ENCODE data around the gene NYAP1. TPM values are rescaled to one million over a fixed set of nuclear protein-coding genes. Genes with fewer than 3 reads are reported as not detected.

Gene NYAP1
- total and polyA plus RNA-seq, 4 donors = 0.32 to 1.1 (median 0.46) TPM

DNA sequence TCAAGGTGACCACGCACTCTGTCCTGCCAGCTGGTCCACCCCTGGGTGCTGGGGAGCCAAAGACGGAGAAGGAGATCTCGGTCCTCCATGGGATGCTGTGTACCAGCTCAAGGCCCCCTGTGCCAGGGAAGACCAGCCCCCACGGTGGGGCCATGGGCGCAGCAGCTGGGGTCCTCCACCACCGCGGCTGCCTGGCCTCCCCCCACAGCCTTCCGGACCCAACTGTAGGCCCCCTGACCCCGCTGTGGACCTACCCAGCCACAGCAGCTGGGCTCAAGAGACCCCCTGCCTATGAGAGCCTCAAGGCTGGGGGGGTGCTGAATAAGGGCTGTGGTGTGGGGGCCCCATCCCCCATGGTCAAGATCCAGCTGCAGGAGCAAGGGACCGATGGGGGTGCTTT lies 5.4 kb downstream of the NYAP1 start:
- no peak overlapping the region for H3K4me3 ChIP-seq
- 89% methylated on average over 9 to 10 of the region's 10 CpGs for WGBS, 2 donors
- peaks cover 0 to 5% (median 0%) of the 10 kb centered on the region in 4 donors for H3K36me3 ChIP-seq (ENCODE audit: control insufficient read depth in 4 of 4, insufficient read depth in 4 of 4, low read length in 4 of 4)
- ATAC-seq (ENCODE audit: insufficient read depth, low FRiP score) (no peak), DNase-seq (no peak)
- no peaks in the 10 kb centered on the region for H3K9me3 ChIP-seq (ENCODE audit: control insufficient read depth in 4 of 4, insufficient read depth in 3 of 4, low read length in 3 of 4)
- TF ChIP-seq, protein P1, sequence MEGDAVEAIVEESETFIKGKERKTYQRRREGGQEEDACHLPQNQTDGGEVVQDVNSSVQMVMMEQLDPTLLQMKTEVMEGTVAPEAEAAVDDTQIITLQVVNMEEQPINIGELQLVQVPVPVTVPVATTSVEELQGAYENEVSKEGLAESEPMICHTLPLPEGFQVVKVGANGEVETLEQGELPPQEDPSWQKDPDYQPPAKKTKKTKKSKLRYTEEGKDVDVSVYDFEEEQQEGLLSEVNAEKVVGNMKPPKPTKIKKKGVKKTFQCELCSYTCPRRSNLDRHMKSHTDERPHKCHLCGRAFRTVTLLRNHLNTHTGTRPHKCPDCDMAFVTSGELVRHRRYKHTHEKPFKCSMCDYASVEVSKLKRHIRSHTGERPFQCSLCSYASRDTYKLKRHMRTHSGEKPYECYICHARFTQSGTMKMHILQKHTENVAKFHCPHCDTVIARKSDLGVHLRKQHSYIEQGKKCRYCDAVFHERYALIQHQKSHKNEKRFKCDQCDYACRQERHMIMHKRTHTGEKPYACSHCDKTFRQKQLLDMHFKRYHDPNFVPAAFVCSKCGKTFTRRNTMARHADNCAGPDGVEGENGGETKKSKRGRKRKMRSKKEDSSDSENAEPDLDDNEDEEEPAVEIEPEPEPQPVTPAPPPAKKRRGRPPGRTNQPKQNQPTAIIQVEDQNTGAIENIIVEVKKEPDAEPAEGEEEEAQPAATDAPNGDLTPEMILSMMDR (IDR thresholded peaks at IDR 0.05; ENCODE audit: control extremely low read depth, extremely low read depth) = no peak
- H3K27ac ChIP-seq (ENCODE audit: low read depth in 1 of 2, low read length in 1 of 2) = no peak overlapping the region
- H3K4me1 ChIP-seq (ENCODE audit: control insufficient read depth in 5 of 5, insufficient read depth in 5 of 5, low read length in 5 of 5) = peaks cover 0 to 21% (median 5%) of the 10 kb centered on the region in 5 donors
- H3K9ac ChIP-seq (ENCODE audit: insufficient read depth in 1 of 2, low read length in 2 of 2) = no peak overlapping the region
- H3K27me3 ChIP-seq (ENCODE audit: control insufficient read depth in 3 of 3, insufficient read depth in 3 of 3, low read length in 2 of 3) = no peaks in the 10 kb centered on the region

DNA sequence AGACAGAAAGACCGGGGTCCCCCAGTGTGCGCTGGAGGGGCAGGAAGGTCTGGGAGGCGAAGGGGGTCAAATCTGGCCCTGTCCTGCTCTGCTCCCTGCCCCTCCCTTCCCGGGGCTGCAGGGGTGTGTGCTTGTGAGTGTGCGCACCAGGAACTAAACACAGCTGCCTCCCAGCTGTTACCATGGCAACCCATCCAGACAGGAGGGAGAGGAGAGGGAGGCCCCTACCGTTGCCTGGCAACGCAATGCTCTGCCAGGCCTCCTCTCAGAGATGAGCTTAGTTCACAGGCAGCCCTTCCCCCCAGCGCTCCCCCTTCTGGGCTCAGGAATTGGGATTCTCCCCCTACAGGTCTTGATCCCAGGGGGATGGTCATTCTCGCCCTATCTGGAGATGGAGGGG lies 6.1 kb downstream of the NYAP1 start:
- no peaks in the 10 kb centered on the region for H3K9me3 ChIP-seq (ENCODE audit: control insufficient read depth in 4 of 4, insufficient read depth in 3 of 4, low read length in 3 of 4)
- ATAC-seq (ENCODE audit: insufficient read depth, low FRiP score) (no peak), DNase-seq (peak; percentile 95 to 97 (median 96))
- 47 to 56% methylated on average over 9 of the region's 9 CpGs for WGBS, 2 donors
- no peak overlapping the region for H3K4me3 ChIP-seq
- H3K36me3 ChIP-seq (ENCODE audit: control insufficient read depth in 4 of 4, insufficient read depth in 4 of 4, low read length in 4 of 4) = peaks cover 0 to 5% (median 0%) of the 10 kb centered on the region in 4 donors
- peaks cover 0 to 16% (median 5%) of the 10 kb centered on the region in 5 donors for H3K4me1 ChIP-seq (ENCODE audit: control insufficient read depth in 5 of 5, insufficient read depth in 5 of 5, low read length in 5 of 5)
- no peak overlapping the region for H3K9ac ChIP-seq (ENCODE audit: insufficient read depth in 1 of 2, low read length in 2 of 2)
- H3K27me3 ChIP-seq (ENCODE audit: control insufficient read depth in 3 of 3, insufficient read depth in 3 of 3, low read length in 2 of 3) = no peaks in the 10 kb centered on the region
- TF ChIP-seq, protein P1 (IDR thresholded peaks at IDR 0.05; ENCODE audit: control extremely low read depth, extremely low read depth) = no peak
- H3K27ac ChIP-seq (ENCODE audit: low read depth in 1 of 2, low read length in 1 of 2) = no peak overlapping the region

DNA sequence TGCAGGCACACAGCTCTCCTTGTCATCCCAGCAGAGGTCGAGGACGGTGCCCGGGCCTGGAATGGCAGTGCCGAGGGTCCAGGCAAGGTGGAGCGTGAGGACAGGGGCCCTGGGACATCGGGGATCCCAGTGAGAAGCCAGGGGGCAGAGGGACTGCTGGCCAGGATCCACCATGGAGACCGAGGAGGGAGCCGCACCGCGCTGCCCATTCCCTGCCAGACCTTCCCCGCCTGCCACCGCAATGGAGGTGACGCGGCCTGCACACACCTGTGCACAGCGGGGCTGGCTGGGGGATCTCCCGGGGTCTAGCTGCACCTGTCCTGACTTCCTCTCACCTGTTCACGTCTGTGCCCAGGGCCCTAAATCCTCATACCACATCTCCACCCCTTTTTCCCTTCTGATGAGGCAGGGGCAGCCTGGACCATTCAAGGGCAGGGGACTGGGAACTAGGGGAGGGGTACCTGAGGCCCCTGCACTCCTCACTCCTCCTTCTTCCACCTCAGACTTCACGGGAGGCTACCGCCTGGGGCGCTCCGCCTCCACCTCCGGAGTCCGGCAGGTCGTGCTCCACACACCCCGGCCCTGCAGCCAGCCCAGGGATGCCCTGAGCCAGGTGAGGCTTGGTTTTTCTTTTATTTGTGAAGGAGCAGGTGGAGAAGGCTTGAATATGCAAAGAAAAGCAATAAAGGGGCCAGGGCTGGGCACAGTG lies 6.9 kb downstream of the NYAP1 start:
- WGBS, 2 donors = 93 to 94% methylated on average over 25 of the region's 25 CpGs
- DNase-seq (no peak), ATAC-seq (ENCODE audit: insufficient read depth, low FRiP score) (no peak)
- no peaks in the 10 kb centered on the region for H3K9me3 ChIP-seq (ENCODE audit: control insufficient read depth in 4 of 4, insufficient read depth in 3 of 4, low read length in 3 of 4)
- peaks cover 0 to 11% (median 1%) of the 10 kb centered on the region in 5 donors for H3K4me1 ChIP-seq (ENCODE audit: control insufficient read depth in 5 of 5, insufficient read depth in 5 of 5, low read length in 5 of 5)
- no peak overlapping the region for H3K9ac ChIP-seq (ENCODE audit: insufficient read depth in 1 of 2, low read length in 2 of 2)
- H3K27me3 ChIP-seq (ENCODE audit: control insufficient read depth in 3 of 3, insufficient read depth in 3 of 3, low read length in 2 of 3) = no peaks in the 10 kb centered on the region
- TF ChIP-seq, protein P1 (IDR thresholded peaks at IDR 0.05; ENCODE audit: control extremely low read depth, extremely low read depth) = no peak
- H3K27ac ChIP-seq (ENCODE audit: low read depth in 1 of 2, low read length in 1 of 2) = no peak overlapping the region
- H3K4me3 ChIP-seq = no peak overlapping the region
- peaks cover 0 to 5% (median 0%) of the 10 kb centered on the region in 4 donors for H3K36me3 ChIP-seq (ENCODE audit: control insufficient read depth in 4 of 4, insufficient read depth in 4 of 4, low read length in 4 of 4)

All from lung (tissue), 12 donors.